A549 (cell line): ENCODE data around the gene SLC2A6. TPM values are rescaled to one million over a fixed set of nuclear protein-coding genes. Genes with fewer than 3 reads are reported as not detected.

ENCODE experiments used
- ATAC-seq, 2 experiments: fragments of 200-7000 bp in 1 of 2; fragments of >200 bp in 1 of 2; cut with Nextera tagmentation in 1 of 2; cut with Tn5 transposase in 1 of 2; 3 replicates each; pipeline versions ENCODE4 v1.8.0 to v1.9.1; 2018 to 2020; ENCODE audit warnings: mild to moderate bottlenecking in 1 of 2, moderate library complexity in 1 of 2
- CTCF ChIA-PET: fragments of 300-600 bp; sonication (Branson Sonifier 250); formaldehyde crosslinking; extraction: SDS; loops from one replicate; lab custom pipeline; 2021; ENCODE audit warnings: antibody characterized with exemption, inconsistent platforms; lab: Yijun Ruan, JAX
- POLR2A ChIA-PET: fragments of 350-600 bp; formaldehyde crosslinking; extraction: SDS; loops from one replicate; lab custom pipeline; 2021; ENCODE audit warnings: antibody characterized with exemption, inconsistent platforms; lab: Yijun Ruan, JAX
- DNase-seq, 2 experiments: peaks; one replicate each; pipeline versions ENCODE4 v3.0.0 to v3.0.0-alpha.2; 2011 to 2016; ENCODE audit warnings: low read depth in 1 of 2, low spot score in 1 of 2
- FAIRE-seq: peaks from 2 replicates; lab custom pipeline; 2011; peaks lifted over from hg19 to GRCh38; lab: Jason Lieb, UNC
- H3K27ac ChIP-seq, 2 experiments: fragments of >200 bp; sonication (Bioruptor Twin); formaldehyde crosslinking; 3 replicates each; pipeline ENCODE4 v1.5.1; 2016 to 2017
- H3K4me1 ChIP-seq: fragments of >200 bp; sonication (Bioruptor Twin); formaldehyde crosslinking; 3 replicates; pipeline ENCODE4 v1.6.1; 2016
- H3K4me2 ChIP-seq: fragments of >200 bp; sonication (Bioruptor Twin); formaldehyde crosslinking; 3 replicates; pipeline ENCODE4 v1.6.1; 2016
- H3K4me3 ChIP-seq: fragments of >200 bp; sonication (Bioruptor Twin); formaldehyde crosslinking; 3 replicates; pipeline ENCODE4 v1.5.1; 2016
- H3K9me3 ChIP-seq: fragments of >200 bp; sonication (Bioruptor Twin); formaldehyde crosslinking; 3 replicates; pipeline ENCODE4 v1.6.1; 2016
- ATOH8 ChIP-seq: fragments of 250-450 bp; sonication (Bioruptor Pico); IDR thresholded peaks from 2 replicates; pipeline ENCODE4 v1.5.0; 2020; ENCODE audit warnings: low read depth, mild to moderate bottlenecking, moderate library complexity
- BHLHE40 ChIP-seq: IDR thresholded peaks from 2 replicates; pipeline ENCODE4 v1.6.1; 2012; ENCODE audit warnings: low read depth, low read length, inconsistent platforms
- CBX2 ChIP-seq: fragments of 200-600 bp; sonication (generic); IDR thresholded peaks from 2 replicates; pipeline ENCODE4 v1.6.1; 2016; ENCODE audit warnings: low read depth, mild to moderate bottlenecking, borderline replicate concordance
- EHF ChIP-seq: fragments of 250-450 bp; sonication (Bioruptor Pico); IDR thresholded peaks from 2 replicates; pipeline ENCODE4 v1.5.0; 2020; ENCODE audit warnings: mild to moderate bottlenecking
- ESRRA ChIP-seq: fragments of 150-350 bp; IDR thresholded peaks from 2 replicates; pipeline ENCODE4 v1.6.1; 2014; ENCODE audit warnings: mild to moderate bottlenecking, low read length, borderline replicate concordance
- HES2 ChIP-seq: fragments of >200 bp; sonication (Bioruptor Twin); formaldehyde crosslinking; IDR thresholded peaks from 2 replicates; pipeline ENCODE4 v1.6.1; 2016
- HOXB13 ChIP-seq: fragments of 250-450 bp; sonication (Bioruptor Pico); IDR thresholded peaks from 2 replicates; pipeline ENCODE4 v1.5.0; 2020; ENCODE audit warnings: low read depth, mild to moderate bottlenecking, moderate library complexity
- HOXB5 ChIP-seq: fragments of 250-450 bp; sonication (Bioruptor Pico); IDR thresholded peaks from 2 replicates; pipeline ENCODE4 v1.5.0; 2020; ENCODE audit warnings: mild to moderate bottlenecking, moderate library complexity
- JUN ChIP-seq, 2 experiments: fragments of >200 bp; sonication (Bioruptor Twin); formaldehyde crosslinking; IDR thresholded peaks; 2 replicates in 1 of 2; 3 replicates in 1 of 2; pipeline ENCODE4 v1.6.1; 2016 to 2017
- MAX ChIP-seq: IDR thresholded peaks from 2 replicates; pipeline ENCODE4 v1.6.1; 2012
- MAZ ChIP-seq: fragments of 150-350 bp; IDR thresholded peaks from 2 replicates; pipeline ENCODE4 v1.6.1; 2014; ENCODE audit warnings: antibody characterized with exemption, low read depth, low read length, borderline replicate concordance
- POLR2AphosphoS2 ChIP-seq: conservative IDR thresholded peaks from 2 replicates; pipeline ENCODE4 v1.6.1; 2012; ENCODE audit warnings: low read length, improper control_type of control experiment, inconsistent platforms
- RAD21 ChIP-seq, 2 experiments: fragments of >200 bp in 1 of 2; sonication (Bioruptor Twin) in 1 of 2; formaldehyde crosslinking in 1 of 2; IDR thresholded peaks in 1 of 2; conservative IDR thresholded peaks in 1 of 2; 2 replicates in 1 of 2; 3 replicates in 1 of 2; pipeline ENCODE4 v1.6.1; 2012 to 2018; ENCODE audit warnings: inconsistent platforms in 1 of 2
- RFX5 ChIP-seq: fragments of 450-650 bp; IDR thresholded peaks from 2 replicates; pipeline ENCODE4 v1.7.1; 2014; ENCODE audit warnings: antibody characterized with exemption, mild to moderate bottlenecking, moderate library complexity
- RNF2 ChIP-seq: fragments of 200-600 bp; sonication (generic); IDR thresholded peaks from 2 replicates; pipeline ENCODE4 v1.6.1; 2016; ENCODE audit warnings: low read depth, mild to moderate bottlenecking, antibody characterized with exemption, moderate library complexity, borderline replicate concordance
- TFCP2L1 ChIP-seq: fragments of 250-450 bp; sonication (Bioruptor Pico); IDR thresholded peaks from 2 replicates; pipeline ENCODE4 v1.5.0; 2021; ENCODE audit warnings: mild to moderate bottlenecking
- TP53 ChIP-seq: fragments of 250-450 bp; sonication (Bioruptor Pico); IDR thresholded peaks from 2 replicates; pipeline ENCODE4 v1.5.0; 2021; ENCODE audit warnings: mild to moderate bottlenecking, moderate library complexity
- ZC3H11A ChIP-seq: fragments of 450-650 bp; IDR thresholded peaks from 2 replicates; pipeline ENCODE4 v1.6.1; 2014; ENCODE audit warnings: antibody characterized with exemption, mild to moderate bottlenecking
- ZFP36 ChIP-seq: fragments of 450-650 bp; IDR thresholded peaks from 2 replicates; pipeline ENCODE4 v1.6.1; 2014; ENCODE audit warnings: borderline replicate concordance; ENCODE audit not compliant: partially characterized antibody
- ZNF302 ChIP-seq: fragments of 250-450 bp; sonication (Bioruptor Pico); IDR thresholded peaks from 2 replicates; pipeline ENCODE4 v1.9.0; 2021; ENCODE audit warnings: inconsistent platforms, mild to moderate bottlenecking, moderate library complexity
- ZSCAN20 ChIP-seq: fragments of 250-450 bp; sonication (Bioruptor Pico); IDR thresholded peaks from 2 replicates; pipeline ENCODE4 v1.8.0; 2022; ENCODE audit warnings: mild to moderate bottlenecking, moderate library complexity
- WGBS: methylation state at CpG from one replicate; pipeline ENCODE4 v1.1.6; 2017; ENCODE audit errors: missing lambda C conversion rate; 5-methylcytosine and 5-hydroxymethylcytosine counted together
- polyA plus RNA-seq, 4 experiments: library from polyadenylated mRNA; depleted of rRNA in 3 of 4; stranded (reverse); fragments of >200 nt; fragmentation: RNase III in 1 of 4; extraction: RNeasy Plus Mini Kit Qiagen cat#74134 plus additional on column Dnase treatment in 1 of 4; gene quantifications; 2 replicates in 3 of 4; 3 replicates in 1 of 4; pipeline ENCODE4 v1.2.3, GENCODE V29; 2011 to 2017
- TF ChIP-seq, protein P1 (sequence below): fragments of 450-650 bp; IDR thresholded peaks from 2 replicates; pipeline ENCODE4 v1.6.1; 2014; ENCODE audit warnings: antibody characterized with exemption
- TF ChIP-seq, protein P2 (sequence below): fragments of 200-600 bp; sonication (generic); IDR thresholded peaks from 2 replicates; pipeline ENCODE4 v1.6.1; 2016; ENCODE audit warnings: antibody characterized with exemption, mild to moderate bottlenecking, moderate library complexity

Gene SLC2A6
- polyA plus RNA-seq, 2 of the 4 experiments (the other 2 are of a cell fraction), result 3.7 to 20.5 TPM

DNA sequence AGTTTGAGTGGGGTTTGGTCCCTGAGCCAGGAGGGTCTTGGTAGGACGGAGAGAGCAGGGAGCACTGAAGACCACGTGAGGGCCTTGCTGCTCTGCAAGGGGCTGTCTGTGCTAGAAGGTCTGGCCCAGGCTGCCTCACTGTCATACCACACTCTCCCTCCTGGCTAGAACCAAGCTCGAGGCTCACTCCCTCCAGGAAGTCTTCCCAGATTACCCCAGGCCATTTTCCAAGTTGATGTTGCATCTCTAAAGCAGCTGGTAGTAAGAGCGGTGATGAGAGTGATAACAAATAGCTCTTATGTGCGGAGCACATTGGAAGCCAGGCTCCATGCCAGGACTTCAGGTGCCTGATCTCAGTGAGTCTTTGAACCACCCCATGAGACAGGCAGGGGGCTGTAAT lies 39.3 kb upstream of the SLC2A6 start:
- no peak overlapping the region for H3K4me2 ChIP-seq
- ChIA-PET CTCF (interaction anchor here (1.1 to 1.3 kb wide), 2 partner anchors 12 to 14 kb away, joined by 3 read pairs; no protein-coding TSS in a partner anchor), POLR2A (no interaction called here)
- H3K27ac ChIP-seq, result no peak overlapping the region
- no peak for FAIRE-seq
- H3K9me3 ChIP-seq, result no peaks in the 10 kb centered on the region
- peak; percentile 58 for TF ChIP-seq ZFP36
- no peak for TF ChIP-seq RFX5
- ATAC-seq, result no peak
- H3K4me1 ChIP-seq, result no peaks in the 10 kb centered on the region
- 60% methylated on average over 5 of the region's 5 CpGs for WGBS
- no peak for DNase-seq
- H3K4me3 ChIP-seq, result no peak overlapping the region

DNA sequence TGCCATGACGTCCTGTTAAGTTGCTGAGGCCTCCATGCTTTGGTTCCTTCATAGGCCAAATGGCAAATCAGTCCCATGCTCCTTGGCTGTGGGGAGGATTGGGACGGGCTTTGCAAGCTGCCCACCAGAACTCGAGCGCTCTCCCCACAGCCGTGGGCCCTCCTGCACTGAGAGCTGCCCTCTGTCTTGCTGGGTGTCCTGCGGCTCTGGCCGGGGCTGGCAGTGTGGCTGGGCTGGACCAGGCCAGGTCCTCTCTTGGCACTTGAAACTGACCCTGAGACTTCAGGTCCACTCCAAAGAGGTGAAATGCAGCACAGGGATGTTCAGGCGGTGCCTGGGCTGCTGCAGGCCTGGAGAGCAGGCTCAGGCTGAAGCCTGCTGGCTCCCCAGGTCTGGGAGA lies 38.8 kb upstream of the SLC2A6 start:
- 43% methylated on average over 8 of the region's 8 CpGs for WGBS
- Histone ChIP-seq H3K4me1 (no peaks in the 10 kb centered on the region), H3K4me2 (no peak overlapping the region), H3K4me3 (no peak overlapping the region), H3K27ac (no peak overlapping the region), H3K9me3 (no peaks in the 10 kb centered on the region)
- ATAC-seq (no peak), FAIRE-seq (no peak), DNase-seq (no peak)
- POLR2A ChIA-PET, result no interaction called here
- TF ChIP-seq ZSCAN20 (CRISPR knock-in tag) (no peak), POLR2AphosphoS2 (no peak), CBX2 (no peak), BHLHE40 (no peak), HOXB5 (CRISPR knock-in tag) (no peak), EHF (CRISPR knock-in tag) (no peak), MAZ (no peak), ZFP36 (no peak), ESRRA (no peak), ZNF302 (CRISPR knock-in tag) (no peak), RFX5 (no peak), HES2 (no peak), HOXB13 (CRISPR knock-in tag) (no peak), TP53 (CRISPR knock-in tag) (no peak), TFCP2L1 (CRISPR knock-in tag) (no peak), ZC3H11A (no peak), JUN (IDR thresholded peaks at IDR 0.05) (no peak), MAX (no peak)
- TF ChIP-seq, protein P1, sequence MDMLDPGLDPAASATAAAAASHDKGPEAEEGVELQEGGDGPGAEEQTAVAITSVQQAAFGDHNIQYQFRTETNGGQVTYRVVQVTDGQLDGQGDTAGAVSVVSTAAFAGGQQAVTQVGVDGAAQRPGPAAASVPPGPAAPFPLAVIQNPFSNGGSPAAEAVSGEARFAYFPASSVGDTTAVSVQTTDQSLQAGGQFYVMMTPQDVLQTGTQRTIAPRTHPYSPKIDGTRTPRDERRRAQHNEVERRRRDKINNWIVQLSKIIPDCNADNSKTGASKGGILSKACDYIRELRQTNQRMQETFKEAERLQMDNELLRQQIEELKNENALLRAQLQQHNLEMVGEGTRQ, result no peak
- CTCF ChIA-PET, result interaction anchor here (1.1 to 1.3 kb wide), 2 partner anchors 12 to 15 kb away, joined by 3 read pairs; no protein-coding TSS in a partner anchor

DNA sequence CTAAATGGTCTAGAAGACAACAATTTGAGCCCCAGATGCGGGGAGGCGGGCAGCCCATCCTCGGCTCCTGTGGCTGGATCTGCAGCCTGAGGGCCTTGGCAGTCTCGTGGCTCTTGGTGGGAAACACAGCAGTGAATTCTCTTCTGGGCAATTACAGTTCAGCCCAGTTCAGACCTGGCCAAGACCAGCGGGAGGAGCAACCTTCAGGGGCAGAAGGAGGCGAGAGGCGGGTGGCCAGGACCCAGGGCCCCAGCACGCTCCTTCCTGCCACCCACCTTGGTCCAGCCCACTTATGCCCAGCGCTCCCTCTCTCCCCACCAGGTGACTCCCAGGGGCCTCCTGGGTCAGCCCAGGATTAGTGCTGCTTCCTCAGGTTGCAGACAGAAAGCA lies 38.1 kb upstream of the SLC2A6 start:
- WGBS, result 82% methylated on average over 4 of the region's 9 CpGs
- no peak for ATAC-seq
- H3K4me3 ChIP-seq, result no peak overlapping the region
- ChIA-PET CTCF (interaction anchor here (1.3 kb wide), 1 partner anchor 16 kb away, joined by 3 read pairs; no protein-coding TSS in a partner anchor), POLR2A (no interaction called here)
- no peak for TF ChIP-seq HOXB13 (CRISPR knock-in tag)
- TF ChIP-seq ZFP36, result no peak
- no peak for TF ChIP-seq HES2
- no peak overlapping the region for H3K4me2 ChIP-seq
- no peak for DNase-seq
- H3K4me1 ChIP-seq, result no peaks in the 10 kb centered on the region
- no peak overlapping the region for H3K27ac ChIP-seq
- no peak for FAIRE-seq
- no peaks in the 10 kb centered on the region for H3K9me3 ChIP-seq

- FAIRE-seq (no peak), DNase-seq (no peak)
- no peak for TF ChIP-seq RAD21 (conservative IDR thresholded peaks at IDR 0.05 in 1 of 2, IDR thresholded peaks at IDR 0.05 in 1 of 2)
- TF ChIP-seq ATOH8, result no peak
- TF ChIP-seq HOXB5 (CRISPR knock-in tag), result no peak
- no peak for TF ChIP-seq MAZ
- TF ChIP-seq, protein P2, sequence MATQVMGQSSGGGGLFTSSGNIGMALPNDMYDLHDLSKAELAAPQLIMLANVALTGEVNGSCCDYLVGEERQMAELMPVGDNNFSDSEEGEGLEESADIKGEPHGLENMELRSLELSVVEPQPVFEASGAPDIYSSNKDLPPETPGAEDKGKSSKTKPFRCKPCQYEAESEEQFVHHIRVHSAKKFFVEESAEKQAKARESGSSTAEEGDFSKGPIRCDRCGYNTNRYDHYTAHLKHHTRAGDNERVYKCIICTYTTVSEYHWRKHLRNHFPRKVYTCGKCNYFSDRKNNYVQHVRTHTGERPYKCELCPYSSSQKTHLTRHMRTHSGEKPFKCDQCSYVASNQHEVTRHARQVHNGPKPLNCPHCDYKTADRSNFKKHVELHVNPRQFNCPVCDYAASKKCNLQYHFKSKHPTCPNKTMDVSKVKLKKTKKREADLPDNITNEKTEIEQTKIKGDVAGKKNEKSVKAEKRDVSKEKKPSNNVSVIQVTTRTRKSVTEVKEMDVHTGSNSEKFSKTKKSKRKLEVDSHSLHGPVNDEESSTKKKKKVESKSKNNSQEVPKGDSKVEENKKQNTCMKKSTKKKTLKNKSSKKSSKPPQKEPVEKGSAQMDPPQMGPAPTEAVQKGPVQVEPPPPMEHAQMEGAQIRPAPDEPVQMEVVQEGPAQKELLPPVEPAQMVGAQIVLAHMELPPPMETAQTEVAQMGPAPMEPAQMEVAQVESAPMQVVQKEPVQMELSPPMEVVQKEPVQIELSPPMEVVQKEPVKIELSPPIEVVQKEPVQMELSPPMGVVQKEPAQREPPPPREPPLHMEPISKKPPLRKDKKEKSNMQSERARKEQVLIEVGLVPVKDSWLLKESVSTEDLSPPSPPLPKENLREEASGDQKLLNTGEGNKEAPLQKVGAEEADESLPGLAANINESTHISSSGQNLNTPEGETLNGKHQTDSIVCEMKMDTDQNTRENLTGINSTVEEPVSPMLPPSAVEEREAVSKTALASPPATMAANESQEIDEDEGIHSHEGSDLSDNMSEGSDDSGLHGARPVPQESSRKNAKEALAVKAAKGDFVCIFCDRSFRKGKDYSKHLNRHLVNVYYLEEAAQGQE, result no peak
- TF ChIP-seq RNF2, result no peak
Measured at GRCh38 chr9:133516256-133516960, 37.5 kb upstream of the SLC2A6 start.

More at GRCh38 chr9:133516256-133516960, 37.5 kb upstream of the SLC2A6 start:
- 44% methylated on average over 10 of the region's 11 CpGs for WGBS
- no peak overlapping the region for H3K4me2 ChIP-seq
- no peaks in the 10 kb centered on the region for H3K4me1 ChIP-seq
- ChIA-PET POLR2A (no interaction called here), CTCF (no interaction called here)
- H3K27ac ChIP-seq, result no peak overlapping the region
- H3K9me3 ChIP-seq, result no peaks in the 10 kb centered on the region
- H3K4me3 ChIP-seq, result no peak overlapping the region
- ATAC-seq, result no peak
